ENCODE data around the gene FAM162A. TPM values are rescaled to one million over a fixed set of nuclear protein-coding genes. Genes with fewer than 3 reads are reported as not detected.

FAM162A gene
- total and polyA plus RNA-seq, 4 donors = 16.6 to 160 (median 29.6) TPM

- H3K4me1 ChIP-seq (ENCODE audit: control insufficient read depth in 4 of 4, insufficient read depth in 4 of 4, low read length in 3 of 4) = peaks cover 3 to 12% (median 6%) of the 10 kb centered on the region in 4 donors
- no peak overlapping the region for H3K27ac ChIP-seq (ENCODE audit: low read depth in 1 of 2, low read length in 2 of 2)
- H3K36me3 ChIP-seq (ENCODE audit: control insufficient read depth in 4 of 4, insufficient read depth in 3 of 4, low read depth in 1 of 4, low read length in 3 of 4) = peaks cover 2 to 36% (median 31%) of the 10 kb centered on the region in 4 donors
- TF ChIP-seq RAD21 (IDR thresholded peaks at IDR 0.05) = no peak
- TF ChIP-seq CTCF (IDR thresholded peaks at IDR 0.05; ENCODE audit: low read depth, low read length, missing input control) = no peak
- no peak for TF ChIP-seq ZBTB33 (IDR thresholded peaks at IDR 0.05)
- no peak for TF ChIP-seq HNF4A (conservative IDR thresholded peaks at IDR 0.05)
- H3K4me3 ChIP-seq (ENCODE audit: low read depth in 1 of 3, low read length in 3 of 3) = no peak overlapping the region
- no peaks in the 10 kb centered on the region for H3K9me3 ChIP-seq (ENCODE audit: control insufficient read depth in 4 of 4, low read length in 3 of 4)
- H3K27me3 ChIP-seq (ENCODE audit: control insufficient read depth in 4 of 4, insufficient read depth in 4 of 4, low read length in 3 of 4) = no peaks in the 10 kb centered on the region
- WGBS = 83% methylated on average over 6 of the region's 6 CpGs
- H3K9ac ChIP-seq (ENCODE audit: low read depth in 1 of 2, low read length in 2 of 2) = no peak overlapping the region
- DNase-seq (ENCODE audit: low spot score) = no peak
Observed at GRCh38 chr3:122409446-122409845, 25.5 kb downstream of the FAM162A start.

- TF ChIP-seq FOXA1 (IDR thresholded peaks at IDR 0.05) (no peak), HNF4G (IDR thresholded peaks at IDR 0.05) (no peak), GABPA (IDR thresholded peaks at IDR 0.05 in 1 of 2, conservative IDR thresholded peaks at IDR 0.05 in 1 of 2) (no peak), NR2F2 (IDR thresholded peaks at IDR 0.05) (no peak), CTCF (IDR thresholded peaks at IDR 0.05; ENCODE audit: low read depth, low read length, missing input control) (no peak), RAD21 (IDR thresholded peaks at IDR 0.05) (no peak), FOXA2 (IDR thresholded peaks at IDR 0.05) (no peak), SP1 (IDR thresholded peaks at IDR 0.05) (no peak), TAF1 (conservative IDR thresholded peaks at IDR 0.05) (no peak), MAX (IDR thresholded peaks at IDR 0.05) (no peak), HNF4A (conservative IDR thresholded peaks at IDR 0.05) (no peak), EGR1 (IDR thresholded peaks at IDR 0.05; ENCODE audit: low read depth in 2 of 2) (no peak), JUND (IDR thresholded peaks at IDR 0.05) (no peak), RXRA (IDR thresholded peaks at IDR 0.05) (no peak), ZBTB33 (IDR thresholded peaks at IDR 0.05) (no peak), YY1 (IDR thresholded peaks at IDR 0.05) (no peak), ATF3 (IDR thresholded peaks at IDR 0.05) (no peak), REST (IDR thresholded peaks at IDR 0.05) (no peak)
- DNase-seq (ENCODE audit: low spot score) = no peak
- Histone ChIP-seq H3K27me3 (ENCODE audit: control insufficient read depth in 4 of 4, insufficient read depth in 4 of 4, low read length in 3 of 4) (no peaks in the 10 kb centered on the region), H3K4me1 (ENCODE audit: control insufficient read depth in 4 of 4, insufficient read depth in 4 of 4, low read length in 3 of 4) (peaks cover 3 to 18% (median 13%) of the 10 kb centered on the region in 4 donors), H3K36me3 (ENCODE audit: control insufficient read depth in 4 of 4, insufficient read depth in 3 of 4, low read depth in 1 of 4, low read length in 3 of 4) (peaks cover 0 to 34% (median 25%) of the 10 kb centered on the region in 4 donors), H3K9ac (ENCODE audit: low read depth in 1 of 2, low read length in 2 of 2) (no peak overlapping the region), H3K9me3 (ENCODE audit: control insufficient read depth in 4 of 4, low read length in 3 of 4) (no peaks in the 10 kb centered on the region), H3K4me3 (ENCODE audit: low read depth in 1 of 3, low read length in 3 of 3) (no peak overlapping the region), H3K27ac (ENCODE audit: low read depth in 1 of 2, low read length in 2 of 2) (no peak overlapping the region)
- 95% methylated on average over 4 of the region's 4 CpGs for WGBS
Observed at GRCh38 chr3:122410111-122410510, 26.1 kb downstream of the FAM162A start.

Data from liver (tissue), 9 donors.